HG02938 (cell line): Measurements from ENCODE around the gene LMNB1.

Experiments
- ATAC-seq: cut with Tn5 transposase; IDR thresholded peaks from one replicate; pipeline ENCODE4 v1.9.1; 2021; ENCODE audit warnings: mild to moderate bottlenecking, moderate library complexity; ENCODE audit not compliant: unreplicated experiment

Gene LMNB1

GRCh38 chr5:126884269-126884819 lies 107.4 kb downstream of the LMNB1 start:
- ATAC-seq: no peak
